GM12878 (cell line): ENCODE measurements around the gene SIL1. TPM values are rescaled to one million over a fixed set of nuclear protein-coding genes. Genes with fewer than 3 reads are reported as not detected.

Experiments used
- ATAC-seq: fragments of 200-7000 bp; cut with Tn5 transposase; 3 replicates; pipeline ENCODE4 v1.9.1; 2020; ENCODE audit warnings: mild to moderate bottlenecking, moderate library complexity
- BruUV-seq: library from RNA; stranded (reverse); fragments of 400-500 nt; replicated peaks from 2 replicates; lab custom pipeline; 2021; lab: Mats Ljungman, UMichigan
- CTCF ChIA-PET: fragments of 300-600 bp; sonication (Branson Sonifier 250); formaldehyde crosslinking; extraction: SDS; loops from one replicate; lab custom pipeline; 2021; ENCODE audit warnings: inconsistent platforms; lab: Yijun Ruan, JAX
- POLR2A ChIA-PET: fragments of 350-600 bp; formaldehyde crosslinking; extraction: SDS; loops from one replicate; lab custom pipeline; 2021; ENCODE audit warnings: inconsistent platforms; lab: Charles Lee
- RAD21 ChIA-PET: fragments of 300-600 bp; sonication (Branson Sonifier 250); formaldehyde crosslinking; loops from one replicate; lab custom pipeline; 2023; ENCODE audit warnings: antibody characterized with exemption; ENCODE audit not compliant: unreplicated experiment; lab: Charles Lee
- SMC1A ChIA-PET: fragments of 300-600 bp; sonication (Branson Sonifier 250); formaldehyde crosslinking; loops from one replicate; lab custom pipeline; 2023; ENCODE audit not compliant: unreplicated experiment, uncharacterized antibody; lab: Charles Lee
- DNase-seq: peaks from one replicate; pipeline ENCODE4 v3.0.0-alpha.2; 2011; ENCODE audit warnings: low read depth, low spot score
- FAIRE-seq: peaks from 3 replicates; lab custom pipeline; 2011; peaks lifted over from hg19 to GRCh38; lab: Jason Lieb, UNC
- H2AFZ ChIP-seq: 2 replicates; pipeline ENCODE4 v1.6.0; 2011; ENCODE audit warnings: low read depth, low read length, control low read depth; ENCODE audit not compliant: control insufficient read depth
- H3K27ac ChIP-seq: 2 replicates; pipeline ENCODE4 v1.5.1; 2011; ENCODE audit warnings: control low read depth; ENCODE audit not compliant: control insufficient read depth, insufficient read depth
- H3K27me3 ChIP-seq, 2 experiments: replicated peaks in 1 of 2; 2 replicates each; pipeline versions ENCODE4 v1.6.0 to v1.6.1; 2011; ENCODE audit warnings: low read length in 1 of 2; ENCODE audit not compliant: control insufficient read depth in 2 of 2, insufficient read depth in 2 of 2
- H3K36me3 ChIP-seq, 2 experiments: 2 replicates each; pipeline ENCODE4 v1.5.1; 2011; ENCODE audit warnings: low read length in 1 of 2; ENCODE audit not compliant: control insufficient read depth in 2 of 2, insufficient read depth in 2 of 2
- H3K4me1 ChIP-seq: 2 replicates; pipeline ENCODE4 v1.6.1; 2011; ENCODE audit warnings: mild to moderate bottlenecking, low read length, moderate library complexity, mixed read lengths; ENCODE audit not compliant: control insufficient read depth, insufficient read depth
- H3K4me2 ChIP-seq: 2 replicates; pipeline ENCODE4 v1.6.0; 2011; ENCODE audit warnings: control low read depth; ENCODE audit not compliant: control insufficient read depth, insufficient read depth
- H3K4me3 ChIP-seq: fragments of 200-600 bp; sonication (generic); 2 replicates; pipeline ENCODE4 v1.5.1; 2016
- H3K79me2 ChIP-seq: 2 replicates; pipeline ENCODE4 v1.6.0; 2011; ENCODE audit warnings: low read length; ENCODE audit not compliant: control insufficient read depth, insufficient read depth
- H3K9ac ChIP-seq: 2 replicates; pipeline ENCODE4 v1.8.0; 2011; ENCODE audit warnings: low read length, control low read depth, mixed read lengths; ENCODE audit not compliant: control insufficient read depth, insufficient read depth
- H3K9me3 ChIP-seq: replicated peaks from 3 replicates; pipeline ENCODE4 v1.5.1; 2011; ENCODE audit warnings: mild to moderate bottlenecking, low read length; ENCODE audit not compliant: control insufficient read depth, insufficient read depth
- H4K20me1 ChIP-seq: 2 replicates; pipeline ENCODE4 v1.6.0; 2011; ENCODE audit not compliant: control insufficient read depth, insufficient read depth
- BRCA1 ChIP-seq: IDR thresholded peaks from 2 replicates; pipeline ENCODE4 v1.6.1; 2011; ENCODE audit warnings: low read depth, low read length, improper control_type of control experiment
- CBFB ChIP-seq: IDR thresholded peaks from 2 replicates; pipeline ENCODE4 v1.6.1; 2016; ENCODE audit warnings: antibody characterized with exemption, low read depth
- CREB1 ChIP-seq: IDR thresholded peaks from 2 replicates; pipeline ENCODE4 v1.6.1; 2012; ENCODE audit warnings: low read depth, mild to moderate bottlenecking, inconsistent platforms
- CREM ChIP-seq: IDR thresholded peaks from 2 replicates; pipeline ENCODE4 v1.6.1; 2014; ENCODE audit warnings: antibody characterized with exemption, low read depth
- EZH2 ChIP-seq: IDR thresholded peaks from 2 replicates; pipeline ENCODE4 v1.6.1; 2012; ENCODE audit warnings: low read depth, mild to moderate bottlenecking, control low read depth, inconsistent platforms, low read length, borderline replicate concordance; ENCODE audit not compliant: control insufficient read depth
- JUNB ChIP-seq: IDR thresholded peaks from 2 replicates; pipeline ENCODE4 v1.6.1; 2016; ENCODE audit warnings: antibody characterized with exemption, mild to moderate bottlenecking
- NBN ChIP-seq: fragments of 450-650 bp; IDR thresholded peaks from 2 replicates; pipeline ENCODE4 v1.6.1; 2016
- NFIC ChIP-seq: IDR thresholded peaks from 2 replicates; pipeline ENCODE4 v1.6.1; 2012; ENCODE audit warnings: low read depth, mild to moderate bottlenecking, inconsistent platforms, low read length, moderate library complexity
- RUNX3 ChIP-seq: IDR thresholded peaks from 2 replicates; pipeline ENCODE4 v1.6.1; 2012; ENCODE audit warnings: low read length, inconsistent platforms
- SMC3 ChIP-seq: IDR thresholded peaks from 2 replicates; pipeline ENCODE4 v1.6.1; 2011; ENCODE audit warnings: low read length, improper control_type of control experiment, borderline replicate concordance
- STAT3 ChIP-seq: IDR thresholded peaks from 2 replicates; pipeline ENCODE4 v1.6.1; 2011; ENCODE audit warnings: low read depth, low read length, improper control_type of control experiment
- SUZ12 ChIP-seq: fragments of 200-600 bp; sonication (generic); IDR thresholded peaks from one replicate; pipeline ENCODE4 v1.6.1; 2018; ENCODE audit warnings: antibody characterized with exemption, mild to moderate bottlenecking; ENCODE audit not compliant: unreplicated experiment
- TCF12 ChIP-seq: IDR thresholded peaks from 2 replicates; pipeline ENCODE4 v1.6.1; 2011; ENCODE audit warnings: low read depth, mild to moderate bottlenecking, low read length
- YY1 ChIP-seq: IDR thresholded peaks from 2 replicates; pipeline ENCODE4 v1.6.1; 2011; ENCODE audit warnings: low read depth, mild to moderate bottlenecking, low read length
- ZNF384 ChIP-seq: IDR thresholded peaks from 2 replicates; pipeline ENCODE4 v1.6.1; 2012; ENCODE audit warnings: low read depth, mild to moderate bottlenecking, low read length, improper control_type of control experiment, borderline replicate concordance
- WGBS: methylation state at CpG from one replicate; pipeline ENCODE4 v1.1.6; 2016; ENCODE audit warnings: low lambda C conversion rate; ENCODE audit not compliant: insufficient replicate concordance, insufficient coverage; ENCODE audit errors: missing lambda C conversion rate; 5-methylcytosine and 5-hydroxymethylcytosine counted together
- in situ Hi-C: fragments of 300-500 bp; cut with MboI; formaldehyde crosslinking; loops from 9 replicates; pipeline ENCODE4 v1.14.3; 2018; ENCODE audit warnings: mixed read lengths
- intact Hi-C: fragments of 100-400 bp; cut with micrococcal nuclease; formaldehyde crosslinking; loops from one replicate; pipeline ENCODE4 v1.14.2; 2022; ENCODE audit not compliant: unreplicated experiment
- polyA plus RNA-seq, 11 experiments: library from polyadenylated mRNA; depleted of rRNA in 4 of 11; unstranded in 6 of 11; stranded (reverse) in 5 of 11; fragments of >200 nt; fragmentation: Nextera tagmentation in 4 of 11; fragmentation: Illumina TruSeq in 1 of 11; extraction: Ambion mirVana in 4 of 11; extraction: Trizol in 1 of 11; gene quantifications; 1 replicate in 1 of 11; 2 replicates in 10 of 11; pipeline versions ENCODE4 v1.2.1 to v1.2.3, GENCODE V29; 2011 to 2016; ENCODE audit warnings: inconsistent platforms in 2 of 11, missing spikeins in 2 of 11, low read depth in 1 of 11
- total RNA-seq, 4 experiments: library from RNA; depleted of rRNA in 3 of 4; stranded (reverse); fragments of >200 nt in 3 of 4; fragmentation: Illumina TruSeq in 1 of 4; extraction: Trizol in 1 of 4; gene quantifications; 2 replicates each; pipeline versions ENCODE4 v1.2.1 to v1.2.3, GENCODE V29; 2013 to 2021
- TF ChIP-seq, protein P1 (sequence below): fragments of 450-650 bp; IDR thresholded peaks from 2 replicates; pipeline ENCODE4 v1.6.1; 2017; ENCODE audit warnings: low read depth, mild to moderate bottlenecking, moderate library complexity
- TF ChIP-seq, protein P2 (sequence below): fragments of 450-650 bp; IDR thresholded peaks from 2 replicates; pipeline ENCODE4 v1.6.1; 2017; ENCODE audit warnings: mild to moderate bottlenecking, moderate library complexity
- TF ChIP-seq, protein P3 (sequence below): fragments of 450-650 bp; IDR thresholded peaks from 2 replicates; pipeline ENCODE4 v1.6.1; 2014; ENCODE audit warnings: mild to moderate bottlenecking

Gene SIL1
- total and polyA plus RNA-seq, 10 of the 15 experiments (the other 5 are each of a cell fraction or from before 2014, with no cell fraction given): 4.1 to 49.8 (median 29.4) TPM

DNA sequence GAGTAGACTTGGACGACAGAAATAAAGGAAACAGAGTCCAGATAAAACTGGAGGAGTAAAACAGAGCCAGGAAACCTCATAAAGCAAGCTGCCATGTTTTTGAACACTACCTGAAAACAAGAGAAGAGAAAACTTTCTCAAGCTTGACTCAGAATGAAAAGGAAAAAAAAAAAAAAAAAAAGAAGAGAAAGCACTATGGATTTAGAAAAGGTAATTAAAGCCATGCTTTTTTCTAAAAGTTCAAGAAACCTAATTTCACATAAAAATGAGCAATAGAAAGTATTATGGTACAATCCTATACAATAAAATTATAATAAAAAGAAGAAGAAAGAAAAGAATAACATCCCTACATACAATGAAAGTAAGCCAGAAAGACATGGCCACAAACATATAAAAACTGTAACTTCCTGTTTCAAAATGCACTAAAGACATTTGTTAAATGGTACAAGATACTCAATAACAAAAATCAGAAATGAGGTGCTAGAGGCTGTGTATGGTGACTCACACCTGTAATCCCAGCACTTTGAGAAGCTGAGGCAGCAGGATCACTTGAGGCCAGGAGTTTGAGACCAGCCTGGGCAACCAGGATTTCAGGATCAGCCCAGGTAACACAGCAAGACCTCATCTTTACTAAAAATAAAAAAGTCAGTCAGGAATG is 129.5 kb downstream of the SIL1 start:
- DNase-seq (no peak), ATAC-seq (peak; percentile 69), FAIRE-seq (no peak)
- Histone ChIP-seq H4K20me1 (no peaks in the 10 kb centered on the region), H2AFZ (peak overlapping the region; percentile 63), H3K27me3 (no peaks in the 10 kb centered on the region), H3K9me3 (no peaks in the 10 kb centered on the region), H3K36me3 (no peaks in the 10 kb centered on the region; a peak in 1 of 4 replicates), H3K4me3 (no peak overlapping the region; the same call in 1 of the 2 replicates), H3K79me2 (no peaks in the 10 kb centered on the region; the same call in none of the 2 replicates), H3K27ac (peak overlapping the region; percentile 67), H3K9ac (peak overlapping the region; percentile 48; the same call in 1 of the 2 replicates), H3K4me2 (peak overlapping the region; percentile 85), H3K4me1 (peaks cover 17% of the 10 kb centered on the region)
- CTCF ChIA-PET: interaction anchor here (0.9 to 1.3 kb wide), 4 partner anchors 12 to 42 kb away, joined by 3 read pairs; no protein-coding TSS in a partner anchor
- in situ Hi-C loops (no loop called here), intact Hi-C loops (no loop called here)
- POLR2A ChIA-PET: interaction anchor here (0.6 kb wide), 2 partner anchors 63 to 1315 kb away, joined by 3 to 5 read pairs; no protein-coding TSS in a partner anchor
- RAD21 ChIA-PET: interaction anchor here (0.6 to 1.5 kb wide), 5 partner anchors 10 to 273 kb away, joined by 3 read pairs; partner anchors contain the start of gene PAIP2
- no TSS peak for BruUV-seq
- 0% methylated on average over 1 of the region's 1 CpG for WGBS
- SMC1A ChIA-PET: interaction anchor here (1.2 kb wide), 1 partner anchor 164 kb away, joined by 3 read pairs; no protein-coding TSS in a partner anchor
- TF ChIP-seq STAT3: no peak
- no peak for TF ChIP-seq EZH2
- TF ChIP-seq NFIC: no peak
- TF ChIP-seq SMC3: no peak
- TF ChIP-seq CBFB: no peak
- 0 out of 2 replicates have a peak, but pooled peaks have one; percentile 15 for TF ChIP-seq NBN
- no peak for TF ChIP-seq RUNX3
- TF ChIP-seq, protein P1, sequence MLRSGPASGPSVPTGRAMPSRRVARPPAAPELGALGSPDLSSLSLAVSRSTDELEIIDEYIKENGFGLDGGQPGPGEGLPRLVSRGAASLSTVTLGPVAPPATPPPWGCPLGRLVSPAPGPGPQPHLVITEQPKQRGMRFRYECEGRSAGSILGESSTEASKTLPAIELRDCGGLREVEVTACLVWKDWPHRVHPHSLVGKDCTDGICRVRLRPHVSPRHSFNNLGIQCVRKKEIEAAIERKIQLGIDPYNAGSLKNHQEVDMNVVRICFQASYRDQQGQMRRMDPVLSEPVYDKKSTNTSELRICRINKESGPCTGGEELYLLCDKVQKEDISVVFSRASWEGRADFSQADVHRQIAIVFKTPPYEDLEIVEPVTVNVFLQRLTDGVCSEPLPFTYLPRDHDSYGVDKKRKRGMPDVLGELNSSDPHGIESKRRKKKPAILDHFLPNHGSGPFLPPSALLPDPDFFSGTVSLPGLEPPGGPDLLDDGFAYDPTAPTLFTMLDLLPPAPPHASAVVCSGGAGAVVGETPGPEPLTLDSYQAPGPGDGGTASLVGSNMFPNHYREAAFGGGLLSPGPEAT: 0 out of 2 replicates have a peak, but pooled peaks have one; percentile 13
- TF ChIP-seq, protein P2, sequence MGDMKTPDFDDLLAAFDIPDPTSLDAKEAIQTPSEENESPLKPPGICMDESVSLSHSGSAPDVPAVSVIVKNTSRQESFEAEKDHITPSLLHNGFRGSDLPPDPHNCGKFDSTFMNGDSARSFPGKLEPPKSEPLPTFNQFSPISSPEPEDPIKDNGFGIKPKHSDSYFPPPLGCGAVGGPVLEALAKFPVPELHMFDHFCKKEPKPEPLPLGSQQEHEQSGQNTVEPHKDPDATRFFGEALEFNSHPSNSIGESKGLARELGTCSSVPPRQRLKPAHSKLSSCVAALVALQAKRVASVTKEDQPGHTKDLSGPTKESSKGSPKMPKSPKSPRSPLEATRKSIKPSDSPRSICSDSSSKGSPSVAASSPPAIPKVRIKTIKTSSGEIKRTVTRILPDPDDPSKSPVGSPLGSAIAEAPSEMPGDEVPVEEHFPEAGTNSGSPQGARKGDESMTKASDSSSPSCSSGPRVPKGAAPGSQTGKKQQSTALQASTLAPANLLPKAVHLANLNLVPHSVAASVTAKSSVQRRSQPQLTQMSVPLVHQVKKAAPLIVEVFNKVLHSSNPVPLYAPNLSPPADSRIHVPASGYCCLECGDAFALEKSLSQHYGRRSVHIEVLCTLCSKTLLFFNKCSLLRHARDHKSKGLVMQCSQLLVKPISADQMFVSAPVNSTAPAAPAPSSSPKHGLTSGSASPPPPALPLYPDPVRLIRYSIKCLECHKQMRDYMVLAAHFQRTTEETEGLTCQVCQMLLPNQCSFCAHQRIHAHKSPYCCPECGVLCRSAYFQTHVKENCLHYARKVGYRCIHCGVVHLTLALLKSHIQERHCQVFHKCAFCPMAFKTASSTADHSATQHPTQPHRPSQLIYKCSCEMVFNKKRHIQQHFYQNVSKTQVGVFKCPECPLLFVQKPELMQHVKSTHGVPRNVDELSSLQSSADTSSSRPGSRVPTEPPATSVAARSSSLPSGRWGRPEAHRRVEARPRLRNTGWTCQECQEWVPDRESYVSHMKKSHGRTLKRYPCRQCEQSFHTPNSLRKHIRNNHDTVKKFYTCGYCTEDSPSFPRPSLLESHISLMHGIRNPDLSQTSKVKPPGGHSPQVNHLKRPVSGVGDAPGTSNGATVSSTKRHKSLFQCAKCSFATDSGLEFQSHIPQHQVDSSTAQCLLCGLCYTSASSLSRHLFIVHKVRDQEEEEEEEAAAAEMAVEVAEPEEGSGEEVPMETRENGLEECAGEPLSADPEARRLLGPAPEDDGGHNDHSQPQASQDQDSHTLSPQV: no peak
- TF ChIP-seq TCF12: no peak
- TF ChIP-seq CREM: no peak
- TF ChIP-seq CREB1: no peak
- no peak for TF ChIP-seq BRCA1
- TF ChIP-seq SUZ12: no peak
- TF ChIP-seq JUNB: peak; percentile 38
- TF ChIP-seq, protein P3, sequence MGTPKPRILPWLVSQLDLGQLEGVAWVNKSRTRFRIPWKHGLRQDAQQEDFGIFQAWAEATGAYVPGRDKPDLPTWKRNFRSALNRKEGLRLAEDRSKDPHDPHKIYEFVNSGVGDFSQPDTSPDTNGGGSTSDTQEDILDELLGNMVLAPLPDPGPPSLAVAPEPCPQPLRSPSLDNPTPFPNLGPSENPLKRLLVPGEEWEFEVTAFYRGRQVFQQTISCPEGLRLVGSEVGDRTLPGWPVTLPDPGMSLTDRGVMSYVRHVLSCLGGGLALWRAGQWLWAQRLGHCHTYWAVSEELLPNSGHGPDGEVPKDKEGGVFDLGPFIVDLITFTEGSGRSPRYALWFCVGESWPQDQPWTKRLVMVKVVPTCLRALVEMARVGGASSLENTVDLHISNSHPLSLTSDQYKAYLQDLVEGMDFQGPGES: no peak
- peak; percentile 59 for TF ChIP-seq ZNF384
- 0 out of 2 replicates have a peak, but pooled peaks have one; percentile 24 for TF ChIP-seq YY1
